NOMO-1 (cell line): ENCODE measurements around the gene ALDH4A1.
"Not testable (repeated sequence)": the region's sequence is repeated elsewhere in the genome, so short reads cannot be mapped to it uniquely, and the experiment has no call there.

Source experiments
- DNase-seq, 2 experiments: peaks; one replicate each; lab custom pipeline; 2025; ENCODE audit not compliant: unreplicated experiment in 2 of 2; lab: John Stamatoyannopoulos, UW

The ALDH4A1 gene

DNA sequence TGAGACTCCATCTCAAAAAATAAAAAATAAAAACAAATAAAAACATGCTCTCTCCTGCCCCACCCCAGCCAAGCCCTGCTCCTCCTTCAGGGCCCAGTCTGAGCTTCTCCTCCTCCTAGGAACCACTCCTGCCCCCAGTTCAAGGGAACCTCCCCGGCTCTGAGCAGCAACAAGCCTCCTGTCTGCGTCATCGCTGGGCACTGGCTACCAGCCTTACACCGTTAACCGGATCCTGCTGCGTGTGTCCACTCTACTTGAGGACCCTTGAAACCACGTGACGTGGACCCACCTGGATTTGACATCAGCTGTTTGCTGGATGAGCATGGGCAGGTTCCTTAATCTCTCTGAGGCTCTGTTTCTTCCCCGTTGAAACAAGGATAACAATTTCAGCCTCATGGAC, 41.3 kb downstream of the ALDH4A1 start:
- DNase-seq, result no peak

DNA sequence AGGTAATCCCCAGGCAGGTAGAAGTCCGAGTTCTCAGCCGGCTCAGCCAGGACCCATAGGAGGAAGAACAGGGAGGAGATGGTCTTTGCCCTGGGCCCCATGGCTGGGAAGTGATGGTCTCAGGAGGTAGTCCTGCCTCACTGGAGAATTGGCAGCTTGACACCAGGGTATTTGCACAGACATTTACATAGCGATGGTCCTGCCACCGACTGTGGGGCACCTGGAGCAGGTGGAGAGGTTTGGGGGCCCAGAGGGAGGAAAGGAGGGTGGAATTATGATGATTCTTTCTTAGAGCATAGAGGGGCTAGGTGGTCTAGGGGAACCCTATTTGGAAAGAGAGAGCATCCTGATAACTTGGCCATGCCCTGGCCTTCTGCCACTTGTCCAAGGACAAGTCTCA, 42.8 kb downstream of the ALDH4A1 start, which contains the start of gene TAS1R2:
TSS of gene TAS1R2 (minus strand) at position 101 of the 400 bp plus-strand sequence. CDS start at position 101, 0 bp downstream.
- no peak for DNase-seq

DNA sequence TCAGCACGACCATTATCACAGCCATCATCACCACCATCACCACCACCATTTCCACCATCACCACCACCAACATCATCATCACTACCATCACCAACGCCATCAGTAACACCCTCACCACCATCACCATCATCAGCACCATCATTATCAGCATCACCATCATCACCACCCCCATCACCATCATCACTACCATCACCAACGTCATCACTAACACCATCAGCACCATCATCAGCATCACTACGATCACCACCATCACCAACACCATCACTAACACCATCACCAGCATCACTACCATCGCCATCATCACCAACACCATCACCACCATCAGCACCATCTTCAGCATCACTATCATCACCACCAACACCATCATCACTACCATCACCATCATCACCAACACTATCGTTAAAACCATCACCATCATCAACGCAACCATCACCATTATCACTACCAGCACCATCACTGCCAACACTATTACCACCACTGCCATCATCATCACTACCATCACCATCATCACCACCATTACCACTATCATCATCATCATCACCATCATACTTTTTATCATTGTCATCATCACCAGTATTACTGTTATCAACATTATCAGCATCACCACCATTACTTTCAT, 44.2 kb downstream of the ALDH4A1 start:
- DNase-seq, result no peak

DNA sequence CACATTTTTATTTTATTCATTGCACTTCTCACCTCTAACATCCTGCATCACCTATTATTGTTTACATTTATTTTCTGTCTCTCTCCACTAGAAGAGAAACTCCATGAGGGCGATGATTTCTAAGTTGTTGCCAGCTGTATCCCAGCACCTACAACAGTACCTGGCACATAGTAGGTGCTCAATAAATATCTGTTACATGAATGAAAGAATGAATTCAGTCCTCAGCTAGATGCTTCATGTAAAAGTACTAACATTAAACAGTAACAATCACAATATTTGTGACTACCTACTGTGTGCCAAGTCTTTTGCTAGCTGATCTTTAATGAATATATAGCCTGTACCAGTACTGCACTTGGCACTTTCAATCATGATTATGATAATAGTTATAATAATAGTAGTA, 45.9 kb downstream of the ALDH4A1 start:
- DNase-seq, result no peak

DNA sequence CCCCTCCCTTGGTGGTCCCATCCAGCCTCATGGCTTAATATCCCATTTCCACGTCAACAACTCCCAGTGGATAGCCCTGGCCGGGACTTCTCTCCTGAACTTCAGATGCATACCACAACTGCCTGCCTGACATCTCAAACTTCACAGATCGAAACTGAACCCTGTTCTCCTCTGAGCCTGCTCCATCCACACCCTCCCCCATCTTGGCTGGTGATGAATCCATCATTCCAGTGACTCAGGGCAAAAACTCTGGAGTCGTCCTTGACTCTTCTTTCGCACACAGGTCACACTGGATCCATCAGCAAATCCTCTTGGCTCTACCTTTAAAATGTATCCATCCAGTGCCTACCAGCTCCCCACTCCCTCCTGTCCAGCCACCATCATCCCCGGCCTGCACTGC, 46.8 kb downstream of the ALDH4A1 start:
- DNase-seq, result no peak

DNA sequence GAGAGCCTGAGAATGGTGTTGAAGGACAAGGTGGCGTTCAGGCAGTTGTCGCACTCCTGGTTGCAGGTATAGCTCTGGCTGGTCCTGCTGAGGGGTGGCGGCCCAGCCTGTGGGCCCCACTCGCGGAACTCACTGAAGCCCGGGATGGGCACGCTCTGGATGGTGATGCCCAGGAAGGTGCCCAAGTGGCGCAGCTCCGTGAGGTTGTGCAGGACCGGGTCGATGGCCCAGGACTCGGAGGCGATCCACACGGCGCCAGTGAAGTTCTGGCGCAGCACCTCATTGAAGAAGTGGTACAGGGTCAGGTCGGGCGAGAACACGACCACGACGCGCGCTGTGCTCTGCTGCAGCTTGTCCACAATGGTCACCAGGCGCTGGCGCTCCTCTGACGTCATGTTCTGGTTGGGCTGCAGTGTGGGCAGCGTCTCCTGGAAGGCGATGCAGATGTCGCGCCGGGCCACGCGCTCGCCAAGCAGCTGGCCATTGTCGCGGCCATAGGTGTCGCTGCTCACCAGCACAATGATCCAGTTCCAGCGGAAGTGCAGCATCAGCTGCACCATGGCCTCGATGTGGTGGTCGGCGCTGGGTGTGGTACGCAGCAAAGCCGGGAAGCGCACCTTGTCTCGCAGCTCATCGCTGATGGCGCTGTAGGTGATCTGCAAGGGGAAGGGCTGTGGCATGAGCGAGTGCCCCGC, 47.9 kb downstream of the ALDH4A1 start:
- DNase-seq, result no peak

DNA sequence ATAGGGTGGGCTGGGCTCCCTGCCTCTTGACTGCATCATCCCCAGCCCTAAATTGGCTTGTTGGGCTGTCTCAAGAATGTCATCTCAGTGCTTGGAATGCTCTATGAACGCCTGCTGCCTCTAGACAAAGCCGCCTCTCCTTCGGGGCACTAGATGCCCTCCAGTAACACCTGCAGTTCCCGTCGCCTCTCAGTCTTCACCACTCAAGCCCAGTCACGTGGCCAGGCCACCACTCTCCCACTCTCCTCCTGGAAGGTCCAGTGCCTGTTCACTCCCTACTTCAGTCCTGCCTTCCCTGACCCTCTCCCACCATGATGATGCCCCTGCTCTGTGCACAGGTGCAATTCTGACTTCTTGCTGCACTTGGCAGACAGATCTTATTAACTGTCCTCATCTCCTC, 49.9 kb downstream of the ALDH4A1 start:
- no peak for DNase-seq

DNA sequence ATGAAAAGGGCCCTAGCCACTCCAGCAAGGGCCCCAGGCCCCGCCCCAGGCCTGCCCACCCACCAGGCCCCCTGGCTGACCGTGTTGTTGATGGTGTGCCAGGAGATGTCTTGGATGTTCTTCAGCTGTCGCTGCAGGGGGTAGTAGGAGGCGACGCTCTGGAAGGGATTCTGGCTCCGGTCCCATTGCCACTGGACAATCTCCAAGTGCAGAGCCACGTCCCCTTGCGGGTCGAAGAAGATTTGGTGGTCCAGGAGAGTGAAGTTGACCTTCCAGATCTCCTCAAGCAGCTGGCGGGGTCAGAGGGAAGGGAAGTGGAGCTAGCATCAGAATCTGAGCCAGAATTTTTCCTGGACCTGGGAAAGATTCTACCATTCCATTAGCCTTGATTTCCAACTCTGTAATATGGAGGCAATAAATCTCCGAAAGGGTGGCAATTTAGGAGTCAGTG, 53.1 kb downstream of the ALDH4A1 start:
- no peak for DNase-seq

DNA sequence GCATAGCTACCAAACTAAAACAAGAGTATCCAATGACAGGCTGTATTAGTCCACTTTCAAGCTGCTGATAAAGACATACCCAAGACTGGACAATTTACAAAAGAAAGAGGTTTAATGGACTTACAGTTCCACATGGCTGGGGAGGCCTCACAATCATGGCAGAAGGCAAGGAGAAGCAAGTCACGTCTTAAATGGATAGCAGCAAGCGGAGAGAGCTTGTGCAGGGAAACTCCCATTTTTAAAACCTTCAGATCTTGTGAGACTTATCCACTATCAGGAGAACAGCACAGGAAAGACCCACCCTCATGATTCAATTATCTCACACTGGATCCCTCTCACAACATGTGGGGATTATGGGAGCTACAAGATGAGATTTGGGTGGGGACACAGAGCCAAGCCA, 54.6 kb downstream of the ALDH4A1 start:
- DNase-seq, result not testable (repeated sequence)

DNA sequence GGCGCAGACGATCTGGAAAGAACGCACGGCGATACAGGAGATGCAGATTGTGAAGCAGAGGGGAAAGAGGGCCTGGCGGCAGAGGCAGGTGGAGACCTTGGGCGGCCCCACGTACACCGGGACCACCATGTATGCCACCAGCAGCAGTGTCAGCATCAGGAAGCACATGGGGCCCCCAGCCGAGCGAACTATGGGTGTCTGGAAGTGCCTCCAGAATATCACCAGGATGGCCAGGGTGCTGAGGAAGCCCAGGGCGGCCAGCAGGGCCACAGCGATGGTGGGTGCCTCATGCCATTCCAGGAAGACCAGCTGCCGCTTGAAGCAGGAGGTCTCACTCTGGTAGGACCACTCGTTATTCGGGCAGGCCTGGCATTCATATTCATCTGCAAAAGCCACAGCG, 62.2 kb downstream of the ALDH4A1 start:
- no peak for DNase-seq

DNA sequence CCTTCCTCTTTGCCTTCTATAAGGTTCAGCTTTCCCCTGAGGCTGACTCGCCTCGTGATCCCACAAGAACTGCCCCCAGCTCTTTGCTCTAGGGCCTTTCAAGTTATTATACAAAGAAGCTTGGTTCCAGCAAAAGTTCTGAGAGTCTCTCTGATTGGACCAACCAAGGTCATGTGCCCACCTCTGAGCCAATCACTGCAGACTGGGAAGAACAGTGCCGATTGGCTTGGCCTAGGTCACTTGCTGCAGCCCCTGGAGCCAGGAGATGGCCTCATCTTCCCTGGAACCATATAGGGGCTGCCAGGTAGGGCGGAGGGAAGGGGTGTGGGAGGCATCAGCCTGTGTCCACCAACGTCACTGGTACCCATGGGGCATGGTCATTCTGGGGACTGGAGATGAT, 65.7 kb downstream of the ALDH4A1 start:
- no peak for DNase-seq

DNA sequence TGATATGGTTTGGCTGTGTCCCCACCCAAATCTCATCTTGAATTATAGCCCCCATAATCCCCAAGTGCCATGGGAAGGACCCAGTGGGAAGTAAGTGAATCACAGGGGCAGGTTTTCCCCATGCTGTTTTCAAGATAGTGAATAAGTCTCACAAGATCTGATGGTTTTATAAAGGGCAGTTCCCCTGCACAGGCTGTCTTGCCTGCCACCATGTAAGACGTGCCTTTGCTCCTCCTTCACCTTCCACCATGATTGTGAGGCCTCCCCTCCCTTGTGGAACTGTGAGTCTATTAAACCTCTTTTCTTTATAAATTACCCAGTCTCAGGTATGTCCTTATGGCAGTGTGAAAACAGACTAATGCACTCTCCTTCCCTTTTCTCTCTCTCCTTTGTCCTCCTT, 70.0 kb downstream of the ALDH4A1 start:
- not testable (repeated sequence) for DNase-seq

DNA sequence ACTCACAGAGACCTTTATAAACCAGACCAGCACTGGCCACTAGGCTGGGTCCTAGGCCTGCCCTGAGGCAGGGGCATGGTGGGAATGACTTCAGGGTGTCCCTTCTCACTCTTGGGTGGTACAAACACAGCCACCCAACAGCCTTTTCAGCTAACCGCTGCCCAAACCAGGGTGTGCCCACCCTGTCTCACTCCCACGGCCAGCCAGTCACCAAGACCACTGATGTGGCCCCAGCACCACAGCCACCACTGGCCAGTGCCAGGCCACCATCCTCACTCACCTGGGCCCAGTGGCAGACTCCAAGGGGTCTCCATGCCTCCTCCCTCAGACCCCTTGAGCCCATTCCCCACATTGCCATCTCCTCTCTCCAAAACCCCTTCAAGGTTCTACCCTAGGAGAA, 70.7 kb downstream of the ALDH4A1 start:
- DNase-seq, result no peak

DNA sequence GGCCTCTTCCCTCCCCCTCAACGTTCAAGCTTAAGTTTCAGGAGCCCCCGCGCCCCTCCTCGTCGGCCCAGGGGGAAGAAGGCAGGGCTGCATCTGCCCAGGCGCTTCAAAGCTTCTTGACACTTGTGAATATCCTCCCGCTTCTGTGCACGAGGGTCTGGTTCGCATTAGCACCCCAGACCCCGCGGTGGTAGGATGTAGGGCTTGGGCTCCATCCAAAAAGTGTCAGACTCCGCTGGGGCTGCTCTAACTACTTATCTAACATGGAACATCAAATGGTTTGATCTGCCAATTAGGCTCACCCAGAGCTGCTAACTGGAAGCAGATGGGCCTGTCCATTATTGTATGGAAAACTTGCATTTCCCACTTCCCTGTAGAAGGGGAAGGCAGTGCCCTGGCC, 71.8 kb downstream of the ALDH4A1 start:
- DNase-seq, result no peak

DNA sequence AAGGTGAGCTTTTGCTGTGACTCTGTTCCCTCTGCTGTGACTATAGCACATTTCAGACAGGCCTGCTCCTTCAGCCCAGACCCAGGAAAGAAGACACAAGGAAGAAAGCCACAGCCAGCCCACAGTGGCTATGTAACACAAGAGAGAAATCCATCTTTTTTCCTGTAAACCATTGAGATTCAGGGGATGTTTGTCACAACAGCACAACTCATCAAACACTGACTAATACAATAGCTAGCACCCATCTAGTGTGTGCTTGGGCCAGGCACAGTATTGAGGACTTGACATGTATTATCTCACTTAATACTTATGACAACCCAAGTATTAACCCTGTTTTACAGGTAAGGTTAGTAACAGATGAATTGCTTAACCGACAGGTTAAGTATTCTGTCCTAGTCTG, 72.7 kb downstream of the ALDH4A1 start:
- no peak for DNase-seq

DNA sequence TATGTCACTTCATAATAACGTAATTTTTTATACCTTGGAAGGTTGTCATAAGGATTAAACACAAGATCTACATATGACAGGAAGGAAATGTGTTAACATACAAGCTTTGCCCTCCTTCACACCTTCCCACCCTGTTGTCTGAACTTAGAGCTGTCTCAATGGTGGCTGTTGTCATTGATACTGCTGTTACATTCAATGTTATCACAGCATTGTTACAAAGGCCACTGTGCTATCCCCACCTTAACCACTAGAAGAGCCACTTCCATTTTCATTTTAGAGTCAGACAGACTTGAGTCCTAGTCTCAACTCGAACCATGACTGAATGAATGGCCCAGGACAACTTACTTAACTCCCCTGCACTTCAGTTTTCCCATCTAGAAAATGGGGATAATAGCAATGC, 74.1 kb downstream of the ALDH4A1 start:
- DNase-seq, result no peak

DNA sequence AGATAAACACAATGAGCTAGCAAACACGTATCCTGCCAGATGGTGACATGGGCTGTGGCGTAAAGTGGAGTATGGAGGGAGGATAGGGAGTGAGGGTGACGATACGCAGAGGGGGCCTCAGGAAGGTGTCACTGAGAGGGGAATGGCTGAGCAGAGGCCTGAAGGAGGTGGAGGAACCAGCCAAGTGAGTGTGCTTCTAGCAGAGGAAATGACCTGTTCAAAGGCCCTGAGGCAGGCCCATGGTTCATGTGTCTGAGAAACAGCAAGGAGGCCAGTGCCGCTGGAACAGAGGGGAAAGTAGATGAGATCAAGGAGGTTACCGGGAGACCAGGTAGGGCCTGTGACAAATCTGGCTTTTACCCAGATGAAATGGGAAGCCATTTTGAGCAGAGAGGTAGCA, 78.9 kb downstream of the ALDH4A1 start:
- DNase-seq, result no peak
